ENCODE results near the gene DNAJC4. TPM values are rescaled to one million over a fixed set of nuclear protein-coding genes. Genes with fewer than 3 reads are reported as not detected.

DNAJC4 gene
- total and polyA plus RNA-seq, 2 experiments from 2014 or later, result 12.8 to 58.4 TPM

- H3K9me3 ChIP-seq (ENCODE audit: low read depth), result no peaks in the 10 kb centered on the region
- no peak for TF ChIP-seq EZH2 (IDR thresholded peaks at IDR 0.05; ENCODE audit: borderline replicate concordance)
- no peak for TF ChIP-seq EZH2phosphoT487 (IDR thresholded peaks at IDR 0.05; ENCODE audit: low read depth, severe bottlenecking, unreplicated experiment)
- no peak for TF ChIP-seq CTCF (IDR thresholded peaks at IDR 0.05; ENCODE audit: poor library complexity)
- no peaks in the 10 kb centered on the region for H3K9me2 ChIP-seq (replicated peaks; ENCODE audit: insufficient read depth)
- no peaks in the 10 kb centered on the region for H3K36me3 ChIP-seq (replicated peaks; ENCODE audit: insufficient read depth, low read depth)
- H2AFZ ChIP-seq, result no peak overlapping the region
- H3K79me2 ChIP-seq, result no peaks in the 10 kb centered on the region
- no peaks in the 10 kb centered on the region for H4K20me1 ChIP-seq (ENCODE audit: insufficient read depth, poor library complexity, severe bottlenecking)
- no peak for DNase-seq (ENCODE audit: low spot score)
- no peak overlapping the region for H3K4me3 ChIP-seq
- no peaks in the 10 kb centered on the region for H3K27me3 ChIP-seq
- no peak overlapping the region for H3K4me2 ChIP-seq
- WGBS (ENCODE audit: low lambda C conversion rate, missing lambda C conversion rate), result 96% methylated on average over 27 of the region's 27 CpGs
- H3K4me1 ChIP-seq (ENCODE audit: insufficient read depth), result no peaks in the 10 kb centered on the region
- H3K27ac ChIP-seq, result no peak overlapping the region
Measured at GRCh38 chr11:64203421-64204079, 26.8 kb upstream of the DNAJC4 start.

GRCh38 chr11:64204080-64204440 is 26.3 kb upstream of the DNAJC4 start:
- no peak overlapping the region for H2AFZ ChIP-seq
- H4K20me1 ChIP-seq (ENCODE audit: insufficient read depth, poor library complexity, severe bottlenecking), result no peaks in the 10 kb centered on the region
- H3K4me2 ChIP-seq, result no peak overlapping the region
- no peaks in the 10 kb centered on the region for H3K4me1 ChIP-seq (ENCODE audit: insufficient read depth)
- no peaks in the 10 kb centered on the region for H3K9me2 ChIP-seq (replicated peaks; ENCODE audit: insufficient read depth)
- 91% methylated on average over 15 of the region's 16 CpGs for WGBS (ENCODE audit: low lambda C conversion rate, missing lambda C conversion rate)
- H3K27ac ChIP-seq, result no peak overlapping the region
- no peaks in the 10 kb centered on the region for H3K27me3 ChIP-seq
- H3K9me3 ChIP-seq (ENCODE audit: low read depth), result no peaks in the 10 kb centered on the region
- no peak for TF ChIP-seq EZH2phosphoT487 (IDR thresholded peaks at IDR 0.05; ENCODE audit: low read depth, severe bottlenecking, unreplicated experiment)
- no peak for TF ChIP-seq EZH2 (IDR thresholded peaks at IDR 0.05; ENCODE audit: borderline replicate concordance)
- no peak for TF ChIP-seq CTCF (IDR thresholded peaks at IDR 0.05; ENCODE audit: poor library complexity)
- no peak overlapping the region for H3K4me3 ChIP-seq
- H3K79me2 ChIP-seq, result no peaks in the 10 kb centered on the region
- no peaks in the 10 kb centered on the region for H3K36me3 ChIP-seq (replicated peaks; ENCODE audit: insufficient read depth, low read depth)
- no peak for DNase-seq (ENCODE audit: low spot score)

GRCh38 chr11:64204464-64204989 is 25.8 kb upstream of the DNAJC4 start:
- no peaks in the 10 kb centered on the region for H3K9me2 ChIP-seq (replicated peaks; ENCODE audit: insufficient read depth)
- DNase-seq (ENCODE audit: low spot score), result peak; percentile 90
- H3K4me3 ChIP-seq, result no peak overlapping the region
- TF ChIP-seq CTCF (IDR thresholded peaks at IDR 0.05; ENCODE audit: poor library complexity) (peak; percentile 66), EZH2 (IDR thresholded peaks at IDR 0.05; ENCODE audit: borderline replicate concordance) (no peak)
- WGBS (ENCODE audit: low lambda C conversion rate, missing lambda C conversion rate), result 62% methylated on average over 7 of the region's 7 CpGs
- H3K27ac ChIP-seq, result peak overlapping the region; percentile 12
- no peaks in the 10 kb centered on the region for H3K79me2 ChIP-seq
- H3K9me3 ChIP-seq (ENCODE audit: low read depth), result no peaks in the 10 kb centered on the region
- no peak overlapping the region for H2AFZ ChIP-seq
- H3K4me2 ChIP-seq, result no peak overlapping the region
- H3K27me3 ChIP-seq, result no peaks in the 10 kb centered on the region
- no peaks in the 10 kb centered on the region for H4K20me1 ChIP-seq (ENCODE audit: insufficient read depth, poor library complexity, severe bottlenecking)
- H3K4me1 ChIP-seq (ENCODE audit: insufficient read depth), result no peaks in the 10 kb centered on the region
- H3K36me3 ChIP-seq (replicated peaks; ENCODE audit: insufficient read depth, low read depth), result no peaks in the 10 kb centered on the region

Measured in hepatocyte (in vitro differentiated cells).